Measurements from ENCODE around the gene C15orf62. TPM values are rescaled to one million over a fixed set of nuclear protein-coding genes. Genes with fewer than 3 reads are reported as not detected.

The C15orf62 gene
- total RNA-seq, 1 donor from 2014 or later = 0.96 TPM

DNA sequence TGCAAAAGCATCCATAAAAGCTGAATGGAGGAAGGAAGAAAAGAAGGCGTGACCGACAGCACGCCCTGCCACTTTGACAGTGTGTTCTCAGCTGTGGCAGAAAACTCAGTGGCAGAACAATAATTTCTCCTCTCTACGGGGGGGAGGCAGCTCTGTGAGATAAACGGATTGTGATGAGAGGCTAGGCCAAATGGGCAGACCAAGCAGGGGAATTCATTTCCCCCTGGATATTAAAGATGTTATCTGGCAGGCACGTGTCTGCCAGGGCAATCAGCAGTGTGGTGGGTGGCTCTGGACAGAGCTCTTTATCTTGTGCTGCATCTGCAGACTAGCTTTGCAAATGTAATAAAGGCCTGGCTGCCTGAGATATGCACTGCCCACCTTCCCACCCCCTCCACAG lies 12.8 kb upstream of the C15orf62 start:
- peaks cover 5% of the 10 kb centered on the region for H3K36me3 ChIP-seq
- H3K9me3 ChIP-seq = no peaks in the 10 kb centered on the region
- TF ChIP-seq, protein P1, sequence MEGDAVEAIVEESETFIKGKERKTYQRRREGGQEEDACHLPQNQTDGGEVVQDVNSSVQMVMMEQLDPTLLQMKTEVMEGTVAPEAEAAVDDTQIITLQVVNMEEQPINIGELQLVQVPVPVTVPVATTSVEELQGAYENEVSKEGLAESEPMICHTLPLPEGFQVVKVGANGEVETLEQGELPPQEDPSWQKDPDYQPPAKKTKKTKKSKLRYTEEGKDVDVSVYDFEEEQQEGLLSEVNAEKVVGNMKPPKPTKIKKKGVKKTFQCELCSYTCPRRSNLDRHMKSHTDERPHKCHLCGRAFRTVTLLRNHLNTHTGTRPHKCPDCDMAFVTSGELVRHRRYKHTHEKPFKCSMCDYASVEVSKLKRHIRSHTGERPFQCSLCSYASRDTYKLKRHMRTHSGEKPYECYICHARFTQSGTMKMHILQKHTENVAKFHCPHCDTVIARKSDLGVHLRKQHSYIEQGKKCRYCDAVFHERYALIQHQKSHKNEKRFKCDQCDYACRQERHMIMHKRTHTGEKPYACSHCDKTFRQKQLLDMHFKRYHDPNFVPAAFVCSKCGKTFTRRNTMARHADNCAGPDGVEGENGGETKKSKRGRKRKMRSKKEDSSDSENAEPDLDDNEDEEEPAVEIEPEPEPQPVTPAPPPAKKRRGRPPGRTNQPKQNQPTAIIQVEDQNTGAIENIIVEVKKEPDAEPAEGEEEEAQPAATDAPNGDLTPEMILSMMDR (IDR thresholded peaks at IDR 0.05) = no peak
- intact Hi-C loops (cut with DNase I) = no loop called here
- DNase-seq = no peak
- peaks cover 17% of the 10 kb centered on the region for H3K4me1 ChIP-seq
- ATAC-seq = no peak
- H3K27ac ChIP-seq = no peak overlapping the region
- H3K27me3 ChIP-seq = no peaks in the 10 kb centered on the region
- H3K4me3 ChIP-seq = no peak overlapping the region

DNA sequence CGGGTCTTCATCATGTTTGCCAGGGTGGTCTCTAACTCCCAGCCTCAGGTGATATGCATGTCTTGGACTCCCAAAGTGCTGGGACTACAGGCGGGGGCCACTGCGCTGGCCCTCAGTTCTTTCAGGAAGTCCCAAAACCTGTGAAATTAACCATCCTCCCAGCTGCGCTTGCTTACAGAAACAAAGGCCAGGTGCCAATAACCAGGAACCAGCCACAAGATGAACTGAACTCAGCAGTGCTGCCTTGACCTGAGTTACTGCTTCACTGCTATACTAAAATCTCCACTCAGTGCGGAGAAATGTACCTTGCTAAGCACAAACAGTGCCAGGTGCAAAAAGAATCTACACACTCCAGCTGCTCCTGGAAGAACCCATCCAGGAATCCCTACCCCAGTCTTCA lies 9.8 kb upstream of the C15orf62 start:
- Histone ChIP-seq H3K27ac (no peak overlapping the region), H3K4me3 (no peak overlapping the region), H3K9me3 (no peaks in the 10 kb centered on the region), H3K27me3 (no peaks in the 10 kb centered on the region), H3K4me1 (peaks cover 19% of the 10 kb centered on the region), H3K36me3 (no peaks in the 10 kb centered on the region)
- intact Hi-C loops (cut with DNase I) = no loop called here
- TF ChIP-seq, protein P1 (IDR thresholded peaks at IDR 0.05) = no peak
- DNase-seq = no peak
- no peak for ATAC-seq

DNA sequence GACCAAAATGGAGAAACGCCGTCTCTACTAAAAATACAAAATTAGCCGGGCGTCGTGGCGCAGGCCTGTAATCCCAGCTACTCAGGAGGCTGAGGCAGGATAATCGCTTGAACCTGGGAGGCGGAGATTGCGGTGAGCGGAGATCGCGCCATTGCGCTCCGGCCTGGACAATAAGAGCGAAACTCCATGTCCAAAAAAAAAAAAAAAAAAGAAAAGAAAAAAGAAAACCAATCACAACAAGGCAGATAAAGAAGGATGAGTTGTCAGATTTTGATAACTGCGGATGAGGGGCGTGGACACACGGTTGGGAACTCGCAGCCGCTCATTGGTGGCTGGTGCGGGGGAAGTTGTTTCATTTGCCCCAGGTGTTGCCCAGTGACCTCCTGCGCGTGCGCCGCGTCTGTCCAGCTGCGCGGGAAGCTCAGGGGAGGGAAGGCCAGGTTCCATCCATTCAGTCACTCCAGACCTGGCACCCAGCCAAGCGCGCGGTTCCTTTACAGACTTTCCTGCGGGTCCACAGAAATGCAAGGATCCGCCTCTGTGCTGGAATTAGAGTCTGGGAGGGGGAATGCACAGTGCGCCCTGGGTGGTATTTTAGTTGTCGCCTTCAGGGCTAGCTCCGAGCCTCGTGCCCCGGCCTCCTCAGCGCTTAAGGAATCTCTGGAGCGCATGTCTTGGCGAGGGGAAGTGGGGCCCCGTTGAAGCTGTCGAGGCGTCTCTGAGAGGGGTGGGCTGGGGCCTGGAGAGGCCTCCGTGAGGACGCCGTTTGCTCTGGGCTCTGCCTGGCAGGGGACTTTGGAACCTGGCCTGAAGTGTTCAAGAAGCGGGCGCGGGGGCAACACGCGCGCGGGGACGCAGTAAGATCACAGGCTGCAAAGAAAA lies 6.6 kb upstream of the C15orf62 start:
- Histone ChIP-seq H3K27me3 (no peaks in the 10 kb centered on the region), H3K4me1 (peaks cover 31% of the 10 kb centered on the region), H3K36me3 (peaks cover 11% of the 10 kb centered on the region), H3K27ac (peak overlapping the region; percentile 85), H3K4me3 (peak overlapping the region; percentile 69), H3K9me3 (no peaks in the 10 kb centered on the region)
- peak; percentile 30 for ATAC-seq
- intact Hi-C loops (cut with DNase I) = no loop called here
- TF ChIP-seq, protein P1 (IDR thresholded peaks at IDR 0.05) = no peak
- DNase-seq = peak; percentile 90

DNA sequence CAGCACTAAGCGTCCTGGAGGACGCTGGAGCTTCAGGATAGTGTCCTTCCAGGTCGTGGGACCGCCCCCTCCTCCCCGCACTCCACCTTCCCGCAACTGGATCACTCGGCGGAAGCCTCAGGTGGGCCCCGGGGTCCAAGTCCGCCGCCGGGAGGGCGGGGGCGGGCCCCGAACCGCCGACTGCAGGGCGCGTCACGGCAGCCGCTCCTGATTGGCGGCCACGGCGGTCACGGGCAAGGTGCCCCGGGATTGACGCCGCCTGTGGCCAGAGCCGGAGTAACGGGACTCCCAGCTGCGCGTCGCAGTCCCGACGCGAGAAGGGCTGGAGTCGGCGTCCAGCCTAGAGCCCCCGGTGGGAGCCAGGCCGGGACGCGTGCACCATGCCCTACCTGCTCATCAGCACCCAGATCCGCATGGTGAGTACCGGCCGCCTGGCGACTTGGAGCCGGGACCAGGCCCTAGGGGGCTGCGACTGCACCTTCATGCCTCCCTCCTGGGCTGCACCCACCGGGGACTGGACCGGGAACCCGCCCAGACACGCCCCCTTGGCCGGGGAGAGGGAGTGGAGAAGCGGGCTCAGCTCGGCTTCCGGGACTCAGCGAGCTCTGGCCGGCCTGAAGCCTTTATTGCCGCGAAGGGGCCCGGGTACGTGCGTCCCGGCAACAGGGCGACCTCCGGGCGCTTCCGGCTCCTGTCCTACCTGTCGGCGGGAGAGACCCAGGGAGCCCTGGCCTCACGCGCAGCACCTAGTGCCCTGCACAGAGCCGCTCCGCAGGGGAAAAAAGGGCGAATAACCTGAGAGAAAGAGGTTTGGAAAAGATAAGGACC lies 5.8 kb upstream of the C15orf62 start, which contains the start of gene GCHFR:
GCHFR (plus strand) TSS at position 268 of the 828 bp plus-strand sequence; CDS start at position 381, 113 bp downstream.
- peak within 1 kb of the TSS; percentile 69 for H3K4me3 ChIP-seq
- H3K4me1 ChIP-seq = peaks cover 40% of the 10 kb centered on the region
- intact Hi-C loops (cut with DNase I) = no loop called here
- H3K27ac ChIP-seq = peak within 1 kb of the TSS; percentile 85
- TF ChIP-seq, protein P1 (IDR thresholded peaks at IDR 0.05) = peak; percentile 49
- ATAC-seq (peak; percentile 87), DNase-seq (peak; percentile 94)
- no peaks in the 10 kb centered on the region for H3K27me3 ChIP-seq
- H3K9me3 ChIP-seq = no peaks in the 10 kb centered on the region
- peaks cover 13% of the 10 kb centered on the region for H3K36me3 ChIP-seq

DNA sequence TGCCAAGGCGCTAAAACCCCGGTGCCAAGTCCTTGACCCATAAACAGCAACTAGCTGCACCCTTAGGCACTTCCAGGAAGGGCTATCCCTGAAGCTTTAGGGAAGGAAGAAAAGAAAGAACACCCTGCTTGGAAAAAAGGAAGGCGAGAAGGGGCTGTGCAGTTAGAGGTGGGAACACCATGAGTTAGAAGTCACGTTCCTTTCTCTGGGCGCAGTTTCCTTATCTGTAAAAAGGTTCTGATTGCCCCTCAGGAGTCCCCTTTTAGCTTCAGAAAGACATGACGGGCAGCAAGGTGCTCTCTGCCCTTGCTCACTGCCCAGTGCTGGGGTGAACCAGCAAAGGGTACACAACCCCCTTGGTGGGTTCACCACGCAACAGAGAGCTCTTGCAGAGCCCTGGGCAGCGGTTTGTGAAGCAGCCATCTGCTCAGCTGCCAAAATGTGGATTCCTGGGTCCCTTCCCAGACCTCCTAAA lies 5.1 kb upstream of the C15orf62 start:
- intact Hi-C loops (cut with DNase I) = no loop called here
- no peaks in the 10 kb centered on the region for H3K9me3 ChIP-seq
- peak overlapping the region; percentile 69 for H3K4me3 ChIP-seq
- peak overlapping the region; percentile 85 for H3K27ac ChIP-seq
- no peaks in the 10 kb centered on the region for H3K27me3 ChIP-seq
- H3K4me1 ChIP-seq = peaks cover 46% of the 10 kb centered on the region
- TF ChIP-seq, protein P1 (IDR thresholded peaks at IDR 0.05) = no peak
- H3K36me3 ChIP-seq = peaks cover 13% of the 10 kb centered on the region
- DNase-seq (no peak), ATAC-seq (no peak)

Measured in upper lobe of right lung (tissue), 1 donor.